B cell (primary cell): ENCODE measurements around the gene PPP3R1. TPM values are rescaled to one million over a fixed set of nuclear protein-coding genes. Genes with fewer than 3 reads are reported as not detected.

Experiments used
- ATAC-seq: fragments of 200-7000 bp; cut with Tn5 transposase; one replicate; pipeline ENCODE4 v1.10.0; 2021; ENCODE audit warnings: low read depth, mild to moderate bottlenecking, moderate number of reproducible peaks, moderate library complexity
- CTCF ChIA-PET: fragments of 350-600 bp; sonication (Branson Sonifier 250); formaldehyde crosslinking; loops from one replicate; lab custom pipeline; 2021; ENCODE audit warnings: antibody characterized with exemption, inconsistent platforms; lab: Charles Lee
- POLR2A ChIA-PET: fragments of 350-600 bp; sonication (Branson Sonifier 250); formaldehyde crosslinking; loops from one replicate; lab custom pipeline; 2021; ENCODE audit warnings: antibody characterized with exemption; lab: Charles Lee
- DNase-seq: peaks from one replicate; pipeline ENCODE4 v3.0.0; 2013
- H2AFZ ChIP-seq: 2 replicates; pipeline ENCODE4 v1.6.1; 2012; ENCODE audit warnings: mild to moderate bottlenecking, low read depth, low read length; ENCODE audit not compliant: insufficient read depth, poor library complexity, severe bottlenecking
- H3K27ac ChIP-seq, 2 donors: 1 replicate in 1 of 2; 2 replicates in 1 of 2; pipeline ENCODE4 v1.5.1; 2012 to 2013; ENCODE audit warnings: low read length in 2 of 2, mild to moderate bottlenecking in 2 of 2, moderate library complexity in 1 of 2
- H3K27me3 ChIP-seq, 4 experiments: fragments of 200-600 bp in 1 of 4; sonication (generic) in 1 of 4; replicated peaks in 1 of 4; 1 replicate in 2 of 4; 2 replicates in 2 of 4; pipeline versions ENCODE4 v1.6.1 to v1.7.0; 2013 to 2016; ENCODE audit warnings: low read length in 3 of 4, mild to moderate bottlenecking in 2 of 4, mixed read lengths in 1 of 4, moderate library complexity in 1 of 4; ENCODE audit not compliant: insufficient read depth in 4 of 4, control insufficient read depth in 3 of 4; ENCODE audit errors: control extremely low read depth in 1 of 4
- H3K36me3 ChIP-seq, 2 experiments: replicated peaks in 1 of 2; 1 replicate in 1 of 2; 2 replicates in 1 of 2; pipeline versions ENCODE4 v1.6.1 to v1.7.1; 2013; ENCODE audit warnings: low read length in 1 of 2; ENCODE audit not compliant: insufficient read depth in 2 of 2, control insufficient read depth in 1 of 2; ENCODE audit errors: control extremely low read depth in 1 of 2, extremely low read depth in 1 of 2
- H3K4me1 ChIP-seq, 2 donors: fragments of 200-600 bp in 1 of 2; sonication (generic) in 1 of 2; 1 replicate in 1 of 2; 2 replicates in 1 of 2; pipeline versions ENCODE4 v1.5.1 to v1.6.1; 2013 to 2017; ENCODE audit warnings: low read length in 2 of 2; ENCODE audit not compliant: control insufficient read depth in 2 of 2, insufficient read depth in 2 of 2
- H3K4me2 ChIP-seq: replicated peaks from 2 replicates; pipeline ENCODE3; 2012; ENCODE audit warnings: mild to moderate bottlenecking, low read depth, low read length; ENCODE audit not compliant: poor library complexity, severe bottlenecking
- H3K4me3 ChIP-seq, 5 experiments: fragments of 200-600 bp in 1 of 5; sonication (generic) in 1 of 5; 1 replicate in 3 of 5; 2 replicates in 2 of 5; pipeline versions ENCODE4 v1.5.1 to v1.7.0; 2011 to 2016; ENCODE audit warnings: low read length in 4 of 5, mild to moderate bottlenecking in 4 of 5, low read depth in 2 of 5, control low read depth in 1 of 5, moderate library complexity in 1 of 5; ENCODE audit not compliant: insufficient read depth in 1 of 5; ENCODE audit errors: control extremely low read depth in 1 of 5, extremely low read depth in 1 of 5
- H3K79me2 ChIP-seq: fragments of 200-600 bp; sonication (generic); one replicate; pipeline ENCODE4 v1.6.0; 2016; ENCODE audit warnings: low read length; ENCODE audit not compliant: control insufficient read depth, insufficient read depth
- H3K9ac ChIP-seq: fragments of 200-600 bp; sonication (generic); 2 replicates; pipeline ENCODE4 v1.6.1; 2017; ENCODE audit warnings: mild to moderate bottlenecking, low read length, moderate library complexity
- H3K9me3 ChIP-seq, 3 donors: one replicate each; pipeline versions ENCODE4 v1.6.1 to v1.7.1; 2013; ENCODE audit warnings: low read length in 2 of 3; ENCODE audit not compliant: control insufficient read depth in 2 of 3, insufficient read depth in 1 of 3; ENCODE audit errors: control extremely low read depth in 1 of 3
- H4K20me1 ChIP-seq: 2 replicates; pipeline ENCODE4 v1.6.0; 2012; ENCODE audit warnings: mild to moderate bottlenecking, low read length; ENCODE audit not compliant: insufficient read depth, control insufficient read depth, poor library complexity, severe bottlenecking
- H3K27ac Mint-ChIP-seq: one replicate; pipeline ENCODE4 v1.8.0; 2021; ENCODE audit warnings: mixed read lengths
- H3K27me3 Mint-ChIP-seq: one replicate; pipeline ENCODE4 v1.8.0; 2021; ENCODE audit warnings: mixed read lengths
- H3K4me1 Mint-ChIP-seq: one replicate; pipeline ENCODE4 v1.8.0; 2021; ENCODE audit warnings: mixed read lengths
- H3K4me3 Mint-ChIP-seq: one replicate; pipeline ENCODE4 v1.8.0; 2021; ENCODE audit warnings: mixed read lengths
- H3K9me3 Mint-ChIP-seq: one replicate; pipeline ENCODE4 v1.8.0; 2022; ENCODE audit warnings: mixed read lengths; ENCODE audit not compliant: insufficient read depth
- CTCF ChIP-seq: fragments of 200-600 bp; IDR thresholded peaks from one replicate; pipeline ENCODE4 v1.8.0; 2022; ENCODE audit warnings: antibody characterized with exemption, mild to moderate bottlenecking
- EZH2 ChIP-seq: IDR thresholded peaks from 2 replicates; pipeline ENCODE4 v1.6.1; 2012; ENCODE audit warnings: borderline replicate concordance, low read depth, mild to moderate bottlenecking, moderate library complexity, low read length; ENCODE audit not compliant: insufficient read depth, poor library complexity, severe bottlenecking
- WGBS: methylation state at CpG from one replicate; pipeline ENCODE4 v1.1.5; 2013; ENCODE audit warnings: missing lambda C conversion rate; ENCODE audit not compliant: insufficient coverage; 5-methylcytosine and 5-hydroxymethylcytosine counted together
- intact Hi-C: fragments of 100-400 bp; cut with micrococcal nuclease; formaldehyde crosslinking; loops from one replicate; pipeline ENCODE4 v1.10.0; 2022
- polyA plus RNA-seq: library from polyadenylated mRNA; depleted of rRNA; stranded (reverse); fragments of >200 nt; gene quantifications from 2 replicates; pipeline ENCODE4 v1.2.3, GENCODE V29; 2012
- total RNA-seq, 2 donors: library from RNA; stranded (reverse); fragments of 120-200 nt in 1 of 2; gene quantifications; 1 replicate in 1 of 2; 2 replicates in 1 of 2; pipeline versions ENCODE4 v1.2.3 to v1.2.4, GENCODE V29; 2013 to 2022

PPP3R1 gene
- total and polyA plus RNA-seq, 2 donors (not counting 1 experiment from before 2014, with no cell fraction given) = 17.9 to 55.6 TPM

- Histone ChIP-seq H3K4me3 (no peak overlapping the region), H3K27me3 (no peaks in the 10 kb centered on the region), H3K4me2 (no peak overlapping the region), H2AFZ (no peak overlapping the region), H4K20me1 (no peaks in the 10 kb centered on the region), H3K4me1 (peaks cover 0 to 3% of the 10 kb centered on the region in 2 donors), H3K27ac (no peak overlapping the region), H3K36me3 (no peaks in the 10 kb centered on the region), H3K9ac (no peak overlapping the region), H3K79me2 (no peaks in the 10 kb centered on the region), H3K9me3 (no peaks in the 10 kb centered on the region)
- Mint-ChIP-seq H3K9me3 (no peaks in the 10 kb centered on the region), H3K27ac (no peak overlapping the region), H3K27me3 (no peaks in the 10 kb centered on the region), H3K4me1 (peaks cover 4% of the 10 kb centered on the region), H3K4me3 (no peak overlapping the region)
- CTCF ChIA-PET = interaction anchor here (1.0 to 8.8 kb wide), 5 partner anchors 12 to 162 kb away, joined by 3 to 103 read pairs (median 8); partner anchors contain the start of gene PNO1
- intact Hi-C loops = loop anchor here (5.0 kb wide), 1 partner anchor 162 kb away; no protein-coding TSS in a partner anchor
- DNase-seq = no peak
- WGBS = 80% methylated on average over 1 of the region's 1 CpG
- TF ChIP-seq CTCF (no peak), EZH2 (no peak)
- POLR2A ChIA-PET = no interaction called here
- no peak for ATAC-seq
Measured at GRCh38 chr2:68280348-68280747, 28.0 kb upstream of the PPP3R1 start.

GRCh38 chr2:68279691-68280090 lies 27.4 kb upstream of the PPP3R1 start:
- H3K27ac ChIP-seq = no peak overlapping the region
- H3K9ac ChIP-seq = no peak overlapping the region
- H3K27me3 ChIP-seq = no peaks in the 10 kb centered on the region
- peaks cover 0 to 3% of the 10 kb centered on the region in 2 donors for H3K4me1 ChIP-seq
- H3K9me3 ChIP-seq = no peaks in the 10 kb centered on the region
- ATAC-seq (no peak), DNase-seq (no peak)
- no peak overlapping the region for H2AFZ ChIP-seq
- no peaks in the 10 kb centered on the region for H3K9me3 Mint-ChIP-seq
- no peak overlapping the region for H3K4me2 ChIP-seq
- no peak overlapping the region for H3K4me3 ChIP-seq
- no peaks in the 10 kb centered on the region for H3K27me3 Mint-ChIP-seq
- H3K4me1 Mint-ChIP-seq = peaks cover 4% of the 10 kb centered on the region
- TF ChIP-seq EZH2 = no peak
- TF ChIP-seq CTCF = no peak
- no peaks in the 10 kb centered on the region for H3K36me3 ChIP-seq
- no peaks in the 10 kb centered on the region for H3K79me2 ChIP-seq
- intact Hi-C loops = loop anchor here (5.0 kb wide), 1 partner anchor 163 kb away; no protein-coding TSS in a partner anchor
- no peak overlapping the region for H3K4me3 Mint-ChIP-seq
- no peaks in the 10 kb centered on the region for H4K20me1 ChIP-seq
- WGBS = 100% methylated on average over 1 of the region's 4 CpGs
- H3K27ac Mint-ChIP-seq = no peak overlapping the region
- POLR2A ChIA-PET = no interaction called here
- CTCF ChIA-PET = interaction anchor here (1.0 to 8.8 kb wide), 3 partner anchors 84 to 162 kb away, joined by 3 to 103 read pairs (median 5); partner anchors contain the start of gene PNO1
